HG03025 (cell line): ENCODE measurements around the gene ASIC2.
"Not testable (repeated sequence)": the region's sequence is repeated elsewhere in the genome, so short reads cannot be mapped to it uniquely, and the experiment has no call there.

Source experiments
- ATAC-seq: cut with Tn5 transposase; IDR thresholded peaks from one replicate; pipeline ENCODE4 v1.9.1; 2021; ENCODE audit warnings: mild to moderate bottlenecking, moderate library complexity; ENCODE audit not compliant: unreplicated experiment, low FRiP score

Gene ASIC2

GRCh38 chr17:32998111-32998886 lies 294.8 kb downstream of the ASIC2 start:
- ATAC-seq = no peak

DNA sequence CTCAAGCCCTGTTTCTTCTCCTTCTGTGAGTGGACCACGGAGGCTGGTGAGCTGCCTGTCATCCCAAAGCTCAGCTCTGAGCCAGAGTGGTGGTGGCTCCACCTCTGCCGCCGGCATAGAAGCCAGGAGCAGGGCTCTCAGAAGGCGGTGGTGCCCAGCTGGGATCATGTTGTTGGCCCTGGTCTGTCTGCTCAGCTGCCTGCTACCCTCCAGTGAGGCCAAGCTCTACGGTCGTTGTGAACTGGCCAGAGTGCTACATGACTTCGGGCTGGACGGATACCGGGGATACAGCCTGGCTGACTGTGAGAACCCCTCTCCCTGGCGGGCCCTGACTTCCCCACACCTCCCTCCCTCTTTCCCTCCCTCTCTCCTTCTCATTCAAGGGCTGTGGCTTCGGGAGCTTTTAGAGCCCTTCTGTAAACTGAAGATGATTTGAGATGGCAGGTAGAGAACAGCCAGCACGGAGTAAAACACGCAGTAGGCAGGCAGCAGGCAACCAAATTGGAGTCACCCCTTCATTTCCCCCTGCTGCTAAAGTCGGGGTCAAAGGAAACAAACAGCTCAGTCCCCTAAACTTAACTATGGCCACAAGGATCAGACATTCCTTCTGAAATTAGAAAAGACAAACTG lies 297.6 kb downstream of the ASIC2 start:
- ATAC-seq = no peak

DNA sequence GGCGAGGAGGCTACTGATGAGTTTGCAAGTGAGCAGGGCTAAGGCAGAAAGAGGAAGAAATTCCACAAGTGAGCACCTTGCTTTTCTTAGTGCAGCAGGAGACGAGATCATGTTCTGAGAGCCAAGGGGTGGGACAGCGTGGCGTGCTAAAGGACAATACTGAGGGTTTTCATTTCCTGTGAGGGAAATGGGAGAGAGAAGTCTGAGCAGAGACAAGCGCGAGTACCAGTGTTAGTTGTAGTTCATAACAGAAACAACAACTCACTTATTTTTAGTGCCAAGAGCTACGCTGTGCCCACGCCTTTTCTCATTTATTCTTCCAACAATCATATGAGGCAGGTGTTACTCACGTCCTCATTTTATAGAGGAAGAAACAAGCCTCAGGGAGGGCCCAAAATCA lies 299.1 kb downstream of the ASIC2 start:
- no peak for ATAC-seq

GRCh38 chr17:32992321-32993033 lies 300.6 kb downstream of the ASIC2 start:
- ATAC-seq = no peak

GRCh38 chr17:32988481-32989101 lies 304.5 kb downstream of the ASIC2 start:
- ATAC-seq = no peak

DNA sequence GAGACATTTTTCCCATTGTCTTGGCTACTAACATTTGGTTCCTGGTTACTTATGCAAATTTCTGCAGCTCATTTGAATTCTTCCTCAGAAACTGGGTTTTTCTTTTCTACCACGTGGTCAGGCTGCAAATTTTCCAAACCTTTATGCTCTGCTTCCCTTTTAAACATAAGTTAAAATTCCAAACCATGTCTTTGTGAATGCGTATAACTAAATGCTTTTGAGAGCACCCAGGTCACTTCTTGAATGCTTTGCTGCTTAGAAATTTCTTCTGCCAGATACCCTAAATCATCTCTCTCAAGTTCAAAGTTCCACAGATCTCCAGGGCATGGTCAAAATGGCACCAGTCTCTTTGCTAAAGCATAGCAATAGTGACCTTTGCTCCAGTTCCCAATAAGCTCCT lies 305.2 kb downstream of the ASIC2 start:
- not testable (repeated sequence) for ATAC-seq

GRCh38 chr17:32987453-32987805 lies 305.7 kb downstream of the ASIC2 start:
- not testable (repeated sequence) for ATAC-seq

DNA sequence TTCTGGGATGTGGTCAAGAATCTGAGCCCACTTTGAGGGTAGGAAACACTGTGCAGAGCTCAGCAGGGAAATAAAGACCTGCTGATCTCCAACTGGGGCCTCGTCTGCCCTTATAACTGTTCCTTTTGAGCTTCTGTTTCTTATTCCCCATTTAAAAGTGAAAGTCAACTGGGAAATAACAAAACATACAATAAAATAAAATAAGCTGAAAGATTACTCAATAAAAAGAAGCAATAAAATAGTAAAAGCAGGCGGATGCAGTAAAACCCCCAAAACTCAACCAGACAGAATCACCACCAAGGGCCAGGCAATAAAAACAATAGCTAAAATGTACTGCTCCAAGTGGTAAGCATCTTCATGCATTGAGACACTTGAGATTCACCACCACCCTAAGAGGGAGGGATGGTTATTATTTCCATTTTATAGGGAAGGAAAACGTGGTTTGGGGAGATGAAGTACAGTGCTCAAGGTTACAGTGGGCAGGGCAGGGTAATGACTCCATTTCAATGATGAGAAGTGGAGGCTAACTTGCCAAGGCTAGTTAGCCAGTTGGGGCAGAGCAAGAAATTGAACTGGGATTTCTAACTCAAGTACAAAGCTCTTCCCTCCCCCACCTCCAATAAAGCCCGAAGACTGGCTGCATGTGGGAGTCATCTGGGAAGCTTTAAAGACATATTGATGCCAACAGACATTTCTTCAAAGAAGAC lies 307.9 kb downstream of the ASIC2 start:
- no peak for ATAC-seq

GRCh38 chr17:32981611-32982010 lies 311.5 kb downstream of the ASIC2 start:
- not testable (repeated sequence) for ATAC-seq

DNA sequence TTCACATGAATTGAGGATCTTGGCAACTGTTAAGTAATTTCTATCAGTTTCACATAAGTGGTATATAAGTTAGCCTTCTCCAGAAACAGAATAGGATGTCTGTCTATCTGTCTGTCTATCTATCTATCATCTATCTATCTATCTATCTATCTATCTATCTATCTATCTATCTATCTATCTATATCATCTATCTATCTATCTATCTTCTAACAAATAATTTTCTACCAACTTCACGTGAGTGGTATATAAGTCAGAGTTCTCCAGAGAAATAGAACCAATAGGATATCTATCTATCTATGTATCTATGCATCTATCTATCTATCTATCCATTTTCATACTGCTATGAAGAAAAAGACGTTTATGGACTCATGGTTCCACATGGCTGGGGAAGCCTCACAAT lies 312.9 kb downstream of the ASIC2 start:
- no peak for ATAC-seq

DNA sequence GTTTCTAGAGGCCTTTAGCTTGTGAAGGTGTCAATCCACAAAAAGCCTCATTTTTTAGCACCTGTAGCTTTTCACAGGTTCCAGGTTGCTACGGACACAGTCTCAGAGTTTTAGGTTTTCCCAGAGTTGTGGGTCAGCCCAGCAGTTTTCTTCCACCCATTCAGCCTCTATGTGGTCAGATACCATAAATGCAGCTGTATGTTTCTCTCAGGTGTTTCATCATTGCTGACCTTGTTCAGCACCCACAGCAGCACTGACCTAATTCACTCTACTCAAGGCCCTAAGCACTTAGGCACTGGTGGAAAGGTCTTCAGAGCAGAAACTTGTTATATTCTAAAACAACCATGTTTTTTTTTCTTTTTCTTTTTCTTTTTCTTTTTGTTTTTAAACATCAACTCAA lies 316.5 kb downstream of the ASIC2 start:
- no peak for ATAC-seq

DNA sequence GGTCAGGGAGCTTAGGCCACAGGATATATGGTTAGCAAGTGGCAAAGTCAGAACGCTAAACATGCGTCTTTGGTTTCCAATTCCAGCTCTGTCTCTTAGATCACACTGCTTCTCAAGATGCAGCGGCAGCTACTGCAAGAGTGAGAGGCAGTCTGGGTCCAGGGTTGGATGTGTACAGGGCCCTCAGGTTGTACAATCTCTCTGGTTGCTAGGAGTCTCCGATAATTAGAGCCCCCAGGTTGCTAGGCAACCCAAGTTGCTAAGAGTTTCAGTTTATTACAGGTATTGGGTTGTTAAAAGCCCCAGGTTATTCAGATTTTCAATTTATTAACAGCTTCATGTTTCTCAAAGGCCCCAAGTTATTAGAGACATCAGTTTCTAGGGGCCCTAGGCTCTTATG lies 317.0 kb downstream of the ASIC2 start:
- ATAC-seq = no peak

DNA sequence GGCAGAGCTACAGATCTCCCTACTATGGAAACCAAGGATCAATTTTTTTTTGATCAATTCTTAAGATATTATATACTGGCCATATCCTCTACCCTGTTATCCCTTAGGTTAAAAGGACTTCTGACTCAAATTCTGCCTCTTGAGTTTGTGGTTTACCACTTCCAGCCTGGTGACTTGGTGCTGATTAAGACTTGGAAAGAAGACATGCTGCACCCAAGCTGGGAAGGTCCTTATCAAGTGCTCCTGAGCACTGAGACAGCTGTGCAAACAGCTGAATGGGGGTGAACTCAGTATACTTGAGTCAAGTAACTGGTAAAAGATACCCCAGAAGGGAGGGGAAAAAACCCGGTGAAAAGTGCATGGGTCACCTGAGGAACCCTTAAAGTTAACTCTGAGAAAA lies 321.9 kb downstream of the ASIC2 start:
- no peak for ATAC-seq

DNA sequence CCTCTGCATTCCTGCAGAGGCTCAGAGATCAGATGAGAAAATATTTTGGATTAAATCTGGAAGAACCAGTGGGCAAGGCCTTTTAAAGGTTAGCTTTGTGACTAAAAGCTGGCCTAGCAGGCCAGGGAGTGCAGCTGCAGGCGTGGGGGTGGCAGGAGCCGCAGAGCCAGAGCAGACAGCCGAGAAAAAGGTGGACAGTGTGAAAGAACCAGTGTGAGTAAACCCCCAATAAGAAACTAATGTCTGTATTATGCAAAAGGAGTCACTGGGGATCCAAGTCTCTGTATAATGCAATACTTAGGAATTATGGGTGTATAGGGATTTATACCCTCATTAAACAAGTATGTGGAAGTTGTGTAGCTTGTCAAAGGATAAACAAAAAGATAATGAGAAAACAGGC lies 322.8 kb downstream of the ASIC2 start:
- ATAC-seq = no peak

GRCh38 chr17:32969231-32969630 lies 323.9 kb downstream of the ASIC2 start:
- ATAC-seq = not testable (repeated sequence)

DNA sequence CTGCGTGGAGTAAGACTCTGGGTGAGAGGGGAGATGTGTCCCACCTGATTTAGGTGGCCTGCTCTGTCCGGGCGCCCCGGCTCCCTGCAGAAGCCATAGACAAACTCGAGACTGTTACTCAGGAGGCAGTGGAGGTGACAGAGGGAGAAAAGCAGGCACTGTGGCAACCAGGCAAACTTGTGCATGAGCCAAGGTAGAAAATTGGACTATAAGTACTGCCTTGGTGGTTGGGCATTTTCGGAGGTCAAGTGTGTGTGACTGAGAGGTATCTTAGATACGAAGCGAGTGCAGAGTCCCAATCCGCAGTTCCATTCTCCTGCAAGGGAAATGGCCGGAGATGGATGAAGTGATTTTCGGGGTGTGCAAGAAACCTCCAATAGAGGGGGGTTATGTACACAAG lies 328.6 kb downstream of the ASIC2 start:
- no peak for ATAC-seq
